Activated T-helper 2 cell treated with anti-CD3 and anti-CD28 coated beads, Interferon-gamma antibody, Interleukin-2, Interleukin-4, amounts not matched to agents 10 μg/mL and 5 μg/mL and 100 μg/mL, durations not matched to agents 14 hours and 24 hours and 36 hours (primary cell): ENCODE measurements around the gene CNTN2. TPM values are rescaled to one million over a fixed set of nuclear protein-coding genes. Genes with fewer than 3 reads are reported as not detected.
A peak's percentile ranks its signal among the peaks of the same experiment; 100 is the strongest.

Source experiments
- DNase-seq: peaks from one replicate; pipeline ENCODE4 v3.0.0; 2021; ENCODE audit warnings: low spot score
- H3K27ac Mint-ChIP-seq: one replicate; pipeline ENCODE4 v1.8.0; 2021; ENCODE audit warnings: mixed read lengths
- H3K27me3 Mint-ChIP-seq: one replicate; pipeline ENCODE4 v1.8.0; 2021; ENCODE audit warnings: low read depth, mixed read lengths
- H3K36me3 Mint-ChIP-seq: one replicate; pipeline ENCODE4 v1.8.0; 2021; ENCODE audit warnings: low read depth, mixed read lengths
- H3K4me1 Mint-ChIP-seq: one replicate; pipeline ENCODE4 v1.8.0; 2021; ENCODE audit warnings: low read depth, mixed read lengths
- H3K4me3 Mint-ChIP-seq: one replicate; pipeline ENCODE4 v1.8.0; 2021; ENCODE audit warnings: low read depth, mild to moderate bottlenecking, moderate library complexity, mixed read lengths
- H3K9me3 Mint-ChIP-seq: one replicate; pipeline ENCODE4 v1.8.0; 2021; ENCODE audit warnings: mixed read lengths
- intact Hi-C: fragments of 100-400 bp; cut with micrococcal nuclease; formaldehyde crosslinking; loops from one replicate; pipeline ENCODE4 v1.15.1; 2023
- total RNA-seq: library from RNA; stranded (reverse); gene quantifications from 2 replicates; pipeline ENCODE4 v1.2.3, GENCODE V29; 2022

CNTN2 gene
- total RNA-seq, 1 donor from 2014 or later = not detected

DNA sequence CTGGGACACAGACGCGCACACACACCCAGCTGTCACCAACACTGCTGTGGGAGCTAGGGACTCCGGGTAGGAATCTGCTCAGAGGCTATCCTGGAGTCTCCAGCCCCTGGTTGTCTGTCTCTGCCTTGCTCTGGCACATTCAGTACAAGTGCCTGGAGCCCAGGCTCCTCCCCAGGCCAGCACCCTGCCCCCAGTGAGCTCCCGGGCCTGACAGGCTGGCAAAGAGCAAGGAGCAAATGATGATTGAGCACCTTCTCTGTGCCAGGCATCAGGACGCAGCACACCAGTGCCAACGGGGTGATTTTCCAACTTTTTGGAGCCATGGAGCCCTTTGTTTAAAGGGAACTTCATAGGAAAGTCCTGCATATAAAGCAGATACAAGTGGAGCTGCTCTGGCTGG is 6.5 kb downstream of the CNTN2 start:
- Mint-ChIP-seq H3K27ac (no peak overlapping the region), H3K27me3 (peaks cover 15% of the 10 kb centered on the region)

DNA sequence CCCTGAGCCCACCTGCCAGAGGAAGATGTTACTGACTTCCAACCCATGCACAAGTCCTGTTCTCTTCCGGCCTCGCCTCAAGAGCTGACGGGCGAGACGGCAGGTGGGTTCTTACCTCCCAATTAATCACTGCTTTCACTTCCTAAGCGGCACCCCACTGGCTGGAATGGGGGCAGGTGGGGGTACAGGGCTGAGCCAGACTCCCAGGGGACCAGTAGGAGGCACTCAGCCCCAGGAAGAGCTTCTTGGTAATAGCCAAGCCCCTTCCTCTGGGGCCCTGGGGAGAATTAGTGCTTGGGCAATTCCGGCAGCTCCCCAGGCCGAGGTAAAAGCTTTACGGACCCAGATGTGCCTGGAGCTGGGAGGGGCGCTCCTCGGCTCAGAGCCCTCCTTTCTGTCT is 9.7 kb downstream of the CNTN2 start:
- Mint-ChIP-seq H3K27me3 (no peaks in the 10 kb centered on the region), H3K9me3 (no peaks in the 10 kb centered on the region), H3K4me3 (no peak overlapping the region), H3K36me3 (no peaks in the 10 kb centered on the region), H3K27ac (no peak overlapping the region), H3K4me1 (no peaks in the 10 kb centered on the region)
- no peak for DNase-seq
- intact Hi-C loops = no loop called here

More for the DNA sequence above, 6.5 kb downstream of the CNTN2 start:
- no peaks in the 10 kb centered on the region for H3K9me3 Mint-ChIP-seq
- H3K36me3 Mint-ChIP-seq = no peaks in the 10 kb centered on the region
- no peak overlapping the region for H3K4me3 Mint-ChIP-seq
- H3K4me1 Mint-ChIP-seq = no peaks in the 10 kb centered on the region
- intact Hi-C loops = no loop called here
- no peak for DNase-seq

DNA sequence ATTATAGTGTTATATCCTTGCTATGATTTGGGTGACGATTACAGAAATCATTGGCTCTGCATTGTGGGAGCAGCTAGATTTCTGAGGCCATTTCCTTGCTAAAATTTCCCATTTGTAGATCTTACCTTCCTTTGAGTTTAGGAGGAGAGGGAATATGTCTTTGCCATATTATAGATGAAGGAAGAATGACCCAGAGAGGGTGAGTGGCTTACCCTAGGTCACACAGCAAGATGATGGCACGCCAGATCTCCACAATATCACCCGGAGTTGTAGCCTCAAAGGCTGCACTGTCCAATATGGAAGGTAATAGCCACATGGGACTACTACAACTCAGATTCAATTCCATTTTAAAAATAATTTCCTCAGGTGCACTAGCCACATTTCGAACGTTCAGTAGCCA is 10.3 kb downstream of the CNTN2 start:
- no peak overlapping the region for H3K27ac Mint-ChIP-seq
- H3K4me3 Mint-ChIP-seq = no peak overlapping the region
- H3K36me3 Mint-ChIP-seq = no peaks in the 10 kb centered on the region
- DNase-seq = no peak
- H3K9me3 Mint-ChIP-seq = no peaks in the 10 kb centered on the region
- no peaks in the 10 kb centered on the region for H3K27me3 Mint-ChIP-seq
- intact Hi-C loops = no loop called here
- H3K4me1 Mint-ChIP-seq = no peaks in the 10 kb centered on the region

DNA sequence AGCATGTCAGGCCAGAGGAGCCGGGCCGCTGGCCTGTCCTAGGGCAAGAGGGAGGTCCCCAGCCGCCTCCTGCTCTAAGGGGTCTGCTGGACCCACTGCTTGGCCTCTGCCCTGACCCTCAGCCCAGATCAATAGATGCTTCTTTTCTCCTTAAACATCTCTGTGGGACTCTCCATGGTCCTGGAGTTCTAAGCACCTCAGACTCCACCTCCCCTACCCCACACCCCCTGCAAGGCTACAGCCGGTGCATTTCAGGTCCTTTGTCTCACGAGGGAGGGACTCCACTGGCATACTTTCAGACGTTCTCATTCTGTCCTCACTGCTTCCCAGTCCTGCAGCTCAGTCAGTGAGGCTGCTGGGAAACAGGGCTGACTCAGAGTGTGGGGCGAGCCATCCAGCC is 11.0 kb downstream of the CNTN2 start:
- Mint-ChIP-seq H3K36me3 (no peaks in the 10 kb centered on the region), H3K4me1 (no peaks in the 10 kb centered on the region), H3K9me3 (no peaks in the 10 kb centered on the region), H3K27ac (no peak overlapping the region), H3K4me3 (no peak overlapping the region), H3K27me3 (no peaks in the 10 kb centered on the region)
- intact Hi-C loops = no loop called here
- no peak for DNase-seq

DNA sequence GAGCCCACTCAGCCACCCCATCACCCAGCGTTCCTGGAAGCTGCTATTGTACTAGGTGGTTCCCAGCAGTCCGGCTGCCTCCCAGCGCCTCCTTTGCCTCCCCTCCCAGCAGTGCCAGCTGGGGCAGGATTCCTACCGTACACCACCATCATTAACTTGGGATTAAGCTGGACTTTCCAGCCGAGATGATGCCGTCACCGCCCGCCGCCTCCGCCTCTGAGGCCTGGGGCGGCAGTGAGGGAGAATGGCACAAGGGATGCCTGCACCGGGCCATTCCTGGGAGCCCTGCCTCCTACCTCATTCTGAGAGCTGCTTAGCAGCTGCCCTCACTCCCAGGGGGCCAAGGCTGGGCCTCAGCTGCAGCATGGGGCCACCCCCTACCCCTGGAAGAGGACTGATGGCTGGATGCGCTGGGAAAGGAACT is 13.2 kb downstream of the CNTN2 start:
- H3K27me3 Mint-ChIP-seq = no peaks in the 10 kb centered on the region
- no peaks in the 10 kb centered on the region for H3K9me3 Mint-ChIP-seq
- H3K36me3 Mint-ChIP-seq = no peaks in the 10 kb centered on the region
- no peak overlapping the region for H3K4me3 Mint-ChIP-seq
- no peaks in the 10 kb centered on the region for H3K4me1 Mint-ChIP-seq
- H3K27ac Mint-ChIP-seq = no peak overlapping the region
- intact Hi-C loops = no loop called here
- DNase-seq = no peak

DNA sequence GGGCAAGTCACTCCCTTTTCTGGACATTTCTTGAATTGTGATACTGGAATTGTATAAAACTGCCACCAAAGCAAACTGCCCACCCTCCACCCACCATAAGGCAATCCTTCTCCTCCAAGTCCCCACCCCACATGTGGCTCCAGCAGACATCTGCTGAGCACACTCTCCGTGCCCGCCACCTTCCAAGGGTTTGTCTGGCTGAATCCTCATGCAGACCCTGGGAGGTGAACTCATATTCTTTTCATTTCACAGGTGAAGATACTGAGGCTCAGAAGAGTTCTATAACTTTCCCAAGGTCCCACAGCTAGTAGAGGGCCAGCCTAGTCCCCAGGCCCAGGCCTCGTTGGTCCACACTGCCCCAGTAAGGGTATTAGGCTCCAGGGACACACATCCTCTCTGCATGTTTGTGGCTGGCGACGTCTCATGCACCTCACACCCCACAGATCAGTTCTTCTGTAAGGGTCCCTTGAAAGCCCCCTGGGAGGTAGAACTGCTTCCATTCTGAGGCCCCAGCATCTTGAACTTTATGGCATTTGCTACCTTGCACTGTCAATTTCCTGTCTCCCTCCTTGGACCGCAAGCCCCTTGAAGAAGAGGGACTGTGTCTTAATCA is 14.1 kb downstream of the CNTN2 start:
- H3K4me1 Mint-ChIP-seq = no peaks in the 10 kb centered on the region
- no peak for DNase-seq
- intact Hi-C loops = no loop called here
- H3K9me3 Mint-ChIP-seq = no peaks in the 10 kb centered on the region
- no peak overlapping the region for H3K27ac Mint-ChIP-seq
- no peak overlapping the region for H3K4me3 Mint-ChIP-seq
- no peaks in the 10 kb centered on the region for H3K36me3 Mint-ChIP-seq
- no peaks in the 10 kb centered on the region for H3K27me3 Mint-ChIP-seq

DNA sequence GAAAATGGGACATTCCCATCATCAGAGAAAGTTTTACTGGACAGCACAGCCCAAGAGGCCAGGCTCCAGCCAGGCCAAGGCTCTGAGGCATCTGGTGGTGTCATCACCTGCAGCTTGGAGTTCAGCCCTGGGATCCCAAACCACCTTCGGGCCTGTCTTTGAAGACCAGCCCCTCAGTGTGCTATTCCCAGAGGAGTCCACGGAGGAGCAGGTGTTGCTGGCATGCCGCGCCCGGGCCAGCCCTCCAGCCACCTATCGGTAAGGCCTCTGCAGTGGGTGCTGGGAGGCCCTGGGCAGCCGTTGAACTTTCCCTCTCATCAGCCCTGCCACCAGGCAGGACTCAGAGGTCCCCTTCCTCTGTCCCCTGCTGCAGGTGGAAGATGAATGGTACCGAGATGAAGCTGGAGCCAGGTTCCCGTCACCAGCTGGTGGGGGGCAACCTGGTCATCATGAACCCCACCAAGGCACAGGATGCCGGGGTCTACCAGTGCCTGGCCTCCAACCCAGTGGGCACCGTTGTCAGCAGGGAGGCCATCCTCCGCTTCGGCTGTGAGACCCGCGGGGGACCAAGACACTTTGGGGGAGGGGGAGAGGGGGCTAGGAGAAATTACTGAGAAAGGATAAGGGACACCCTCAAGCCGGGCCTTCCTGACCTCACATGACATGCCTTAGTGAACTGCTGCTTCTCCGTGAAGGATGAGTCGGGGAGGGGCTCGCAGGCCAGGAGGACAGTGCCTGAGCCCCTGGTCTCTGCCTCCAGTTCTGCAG is 15.0 kb downstream of the CNTN2 start:
- DNase-seq = no peak
- H3K36me3 Mint-ChIP-seq = no peaks in the 10 kb centered on the region
- intact Hi-C loops = no loop called here
- no peaks in the 10 kb centered on the region for H3K9me3 Mint-ChIP-seq
- H3K27me3 Mint-ChIP-seq = no peaks in the 10 kb centered on the region
- no peaks in the 10 kb centered on the region for H3K4me1 Mint-ChIP-seq
- no peak overlapping the region for H3K27ac Mint-ChIP-seq
- H3K4me3 Mint-ChIP-seq = no peak overlapping the region

DNA sequence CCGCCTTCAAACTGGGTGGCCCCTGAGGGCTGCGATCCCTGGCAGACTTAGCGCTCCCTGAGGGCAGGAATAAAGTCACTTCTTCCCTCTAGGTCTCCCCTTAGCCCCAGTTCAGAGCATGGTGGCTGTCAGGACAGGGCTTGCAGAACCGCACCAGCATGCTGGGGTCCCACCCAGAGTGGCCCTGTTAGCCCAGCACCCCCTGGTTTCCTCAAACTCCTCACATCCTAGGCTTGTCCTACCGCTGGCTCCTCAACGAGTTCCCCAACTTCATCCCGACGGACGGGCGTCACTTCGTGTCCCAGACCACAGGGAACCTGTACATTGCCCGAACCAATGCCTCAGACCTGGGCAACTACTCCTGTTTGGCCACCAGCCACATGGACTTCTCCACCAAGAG is 15.8 kb downstream of the CNTN2 start:
- H3K9me3 Mint-ChIP-seq = no peaks in the 10 kb centered on the region
- no peak overlapping the region for H3K27ac Mint-ChIP-seq
- no peak for DNase-seq
- intact Hi-C loops = no loop called here
- H3K4me1 Mint-ChIP-seq = no peaks in the 10 kb centered on the region
- H3K36me3 Mint-ChIP-seq = no peaks in the 10 kb centered on the region
- no peak overlapping the region for H3K4me3 Mint-ChIP-seq
- no peaks in the 10 kb centered on the region for H3K27me3 Mint-ChIP-seq

DNA sequence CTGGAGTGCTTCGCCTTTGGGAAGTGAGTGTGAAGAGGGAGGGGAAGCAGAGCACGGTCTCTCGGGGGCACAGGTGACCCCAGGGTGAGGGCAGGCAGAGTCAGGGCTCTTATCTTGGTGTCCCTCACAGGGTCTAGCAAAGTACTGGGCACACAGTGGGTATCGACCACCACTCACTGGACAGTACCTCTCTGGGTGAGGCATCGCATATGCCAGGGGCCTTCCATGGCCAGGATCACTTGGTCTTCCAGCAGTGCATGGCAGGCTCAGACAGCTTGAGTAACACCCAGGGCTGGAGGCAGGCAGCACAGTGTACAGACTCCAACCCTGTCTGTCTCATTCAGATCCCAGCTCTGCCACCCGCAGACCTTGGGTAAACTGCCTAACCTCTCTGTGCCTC is 16.6 kb downstream of the CNTN2 start:
- no peaks in the 10 kb centered on the region for H3K36me3 Mint-ChIP-seq
- DNase-seq = no peak
- H3K4me1 Mint-ChIP-seq = no peaks in the 10 kb centered on the region
- no peaks in the 10 kb centered on the region for H3K9me3 Mint-ChIP-seq
- intact Hi-C loops = no loop called here
- no peak overlapping the region for H3K4me3 Mint-ChIP-seq
- H3K27me3 Mint-ChIP-seq = no peaks in the 10 kb centered on the region
- no peak overlapping the region for H3K27ac Mint-ChIP-seq

DNA sequence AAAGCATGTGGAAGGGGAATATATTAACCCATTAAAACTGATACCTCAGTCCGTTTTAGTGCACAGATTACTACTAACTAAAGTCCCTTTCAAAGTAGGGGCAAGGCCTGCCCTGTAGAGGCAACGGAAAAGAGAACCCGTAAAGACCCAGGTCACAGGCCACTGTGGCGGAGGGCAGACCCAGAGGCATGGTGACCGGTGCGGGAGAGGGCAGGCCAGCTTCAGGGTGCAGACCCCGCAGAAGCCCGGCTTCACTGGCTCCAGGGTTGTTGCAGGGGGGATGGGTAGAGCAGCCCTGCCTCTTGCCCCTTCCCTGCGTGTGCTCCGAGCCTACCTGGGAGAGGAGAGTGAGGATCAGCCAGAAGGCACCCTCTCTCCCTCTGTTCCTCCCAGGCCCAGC is 17.7 kb downstream of the CNTN2 start:
- H3K9me3 Mint-ChIP-seq = no peaks in the 10 kb centered on the region

DNA sequence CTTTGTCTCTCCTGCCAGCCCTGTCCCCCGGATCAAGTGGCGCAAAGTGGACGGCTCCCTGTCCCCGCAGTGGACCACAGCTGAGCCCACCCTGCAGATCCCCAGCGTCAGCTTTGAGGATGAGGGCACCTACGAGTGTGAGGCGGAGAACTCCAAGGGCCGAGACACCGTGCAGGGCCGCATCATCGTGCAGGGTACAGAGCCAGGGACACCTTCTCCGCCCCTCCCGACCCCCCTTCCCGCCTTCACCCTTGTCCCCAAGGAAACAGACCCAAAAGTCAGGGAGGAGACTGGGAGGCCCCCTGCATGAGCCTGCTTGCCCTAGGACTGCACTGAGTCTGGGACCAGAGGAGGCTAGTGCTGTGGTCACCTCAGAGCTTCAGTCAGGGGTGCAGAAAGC is 18.2 kb downstream of the CNTN2 start:
- Mint-ChIP-seq H3K4me3 (no peak overlapping the region), H3K36me3 (no peaks in the 10 kb centered on the region), H3K27ac (no peak overlapping the region), H3K4me1 (no peaks in the 10 kb centered on the region), H3K27me3 (no peaks in the 10 kb centered on the region), H3K9me3 (no peaks in the 10 kb centered on the region)
- no peak for DNase-seq
- intact Hi-C loops = loop anchor here (1.0 kb wide), 1 partner anchor 72 kb away; no protein-coding TSS in a partner anchor

More for the DNA sequence above, 17.7 kb downstream of the CNTN2 start:
- H3K27ac Mint-ChIP-seq = no peak overlapping the region
- no peaks in the 10 kb centered on the region for H3K4me1 Mint-ChIP-seq
- H3K27me3 Mint-ChIP-seq = no peaks in the 10 kb centered on the region
- H3K36me3 Mint-ChIP-seq = no peaks in the 10 kb centered on the region
- H3K4me3 Mint-ChIP-seq = no peak overlapping the region
- intact Hi-C loops = loop anchor here (1.0 kb wide), 1 partner anchor 71 kb away; no protein-coding TSS in a partner anchor
- no peak for DNase-seq

DNA sequence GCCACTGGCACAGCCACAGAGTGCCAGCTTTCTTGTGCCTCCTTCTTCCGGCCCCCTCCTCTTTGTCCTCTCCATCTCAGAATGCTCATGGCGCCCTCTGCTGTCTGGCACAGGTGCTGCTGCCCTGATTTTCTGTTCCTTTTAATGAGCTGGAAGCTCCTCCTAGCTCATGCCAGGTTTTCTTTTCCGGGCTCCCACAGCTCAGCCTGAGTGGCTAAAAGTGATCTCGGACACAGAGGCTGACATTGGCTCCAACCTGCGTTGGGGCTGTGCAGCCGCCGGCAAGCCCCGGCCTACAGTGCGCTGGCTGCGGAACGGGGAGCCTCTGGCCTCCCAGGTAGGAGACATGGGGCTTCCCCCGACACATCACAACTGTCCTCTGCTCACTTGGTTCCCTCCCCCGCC is 18.7 kb downstream of the CNTN2 start:
- intact Hi-C loops = loop anchor here (1.0 kb wide), 1 partner anchor 72 kb away; no protein-coding TSS in a partner anchor
- no peaks in the 10 kb centered on the region for H3K27me3 Mint-ChIP-seq
- no peak overlapping the region for H3K4me3 Mint-ChIP-seq
- H3K36me3 Mint-ChIP-seq = no peaks in the 10 kb centered on the region
- no peak overlapping the region for H3K27ac Mint-ChIP-seq
- no peaks in the 10 kb centered on the region for H3K4me1 Mint-ChIP-seq
- DNase-seq = peak; percentile 60
- H3K9me3 Mint-ChIP-seq = no peaks in the 10 kb centered on the region

DNA sequence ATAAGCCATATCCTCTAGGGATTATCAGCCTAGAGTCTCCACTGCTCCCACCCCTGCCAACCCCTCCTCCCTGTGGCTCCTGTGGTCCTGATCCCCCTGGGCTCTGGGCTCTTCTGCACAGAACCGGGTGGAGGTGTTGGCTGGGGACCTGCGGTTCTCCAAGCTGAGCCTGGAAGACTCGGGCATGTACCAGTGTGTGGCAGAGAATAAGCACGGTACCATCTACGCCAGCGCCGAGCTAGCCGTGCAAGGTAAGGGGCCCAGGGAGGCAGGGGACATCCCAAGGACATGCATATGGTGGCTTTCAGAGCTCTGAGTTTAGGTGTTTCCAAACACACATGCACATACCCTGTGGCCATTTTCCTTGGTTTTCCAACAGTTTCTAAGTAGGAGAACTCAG is 19.3 kb downstream of the CNTN2 start:
- H3K4me3 Mint-ChIP-seq = no peak overlapping the region
- no peaks in the 10 kb centered on the region for H3K36me3 Mint-ChIP-seq
- no peak overlapping the region for H3K27ac Mint-ChIP-seq
- intact Hi-C loops = no loop called here
- no peaks in the 10 kb centered on the region for H3K9me3 Mint-ChIP-seq
- H3K4me1 Mint-ChIP-seq = no peaks in the 10 kb centered on the region
- no peaks in the 10 kb centered on the region for H3K27me3 Mint-ChIP-seq
- no peak for DNase-seq
